Heart left ventricle (tissue), 16 donors: ENCODE results near the gene PPP1R1A. TPM values are rescaled to one million over a fixed set of nuclear protein-coding genes. Genes with fewer than 3 reads are reported as not detected.

Experiments used
- ATAC-seq, 4 donors: fragments of 200-7000 bp; cut with Tn5 transposase; one replicate each; pipeline ENCODE4 v1.9.1; 2020 to 2022; ENCODE audit warnings: moderate library complexity in 4 of 4, mild to moderate bottlenecking in 3 of 4, moderate number of reproducible peaks in 1 of 4
- DNase-seq, 5 donors: peaks; one replicate each; pipeline ENCODE4 v3.0.0-alpha.2; 2020
- H3K27ac ChIP-seq, 12 donors: fragments of 200-600 bp; sonication (generic) in 4 of 12; one replicate each; pipeline versions ENCODE4 v1.5.0 to v1.8.0; 2016 to 2022; ENCODE audit warnings: mild to moderate bottlenecking in 2 of 12
- H3K27me3 ChIP-seq, 9 donors: fragments of 200-600 bp; sonication (generic) in 2 of 9; one replicate each; pipeline versions ENCODE4 v1.5.1 to v1.8.0; 2016 to 2022; ENCODE audit warnings: mild to moderate bottlenecking in 3 of 9
- H3K36me3 ChIP-seq, 9 donors: fragments of 200-600 bp; sonication (generic) in 2 of 9; one replicate each; pipeline versions ENCODE4 v1.5.0 to v1.8.0; 2018 to 2022; ENCODE audit warnings: mild to moderate bottlenecking in 2 of 9
- H3K4me1 ChIP-seq, 12 donors: fragments of 200-600 bp; sonication (generic) in 4 of 12; one replicate each; pipeline versions ENCODE4 v1.5.0 to v1.8.0; 2016 to 2022; ENCODE audit warnings: mild to moderate bottlenecking in 3 of 12
- H3K4me3 ChIP-seq, 12 donors: fragments of 200-600 bp; sonication (generic) in 4 of 12; one replicate each; pipeline versions ENCODE4 v1.5.0 to v1.8.0; 2017 to 2022; ENCODE audit warnings: mild to moderate bottlenecking in 9 of 12, moderate library complexity in 4 of 12
- H3K9me3 ChIP-seq, 12 donors: fragments of 200-600 bp; sonication (generic) in 4 of 12; one replicate each; pipeline versions ENCODE4 v1.5.0 to v1.8.0; 2016 to 2022; ENCODE audit warnings: mild to moderate bottlenecking in 1 of 12
- CTCF ChIP-seq, 12 donors: fragments of 200-600 bp; sonication (generic) in 4 of 12; IDR thresholded peaks; one replicate each; pipeline versions ENCODE4 v1.5.0 to v1.8.0; 2018 to 2022; ENCODE audit warnings: antibody characterized with exemption in 12 of 12, mild to moderate bottlenecking in 5 of 12
- POLR2A ChIP-seq, 2 donors: fragments of 450-650 bp; IDR thresholded peaks; one replicate each; pipeline ENCODE4 v1.6.1; 2017; ENCODE audit warnings: antibody characterized with exemption in 2 of 2, mild to moderate bottlenecking in 2 of 2, moderate library complexity in 2 of 2
- WGBS, 4 donors: extraction: QIAGEN DNeasy Blood & Tissue Kit in 2 of 4; methylation state at CpG; one replicate each; pipeline versions ENCODE4 v1.1.5 to v1.1.7; 2013 to 2018; 5-methylcytosine and 5-hydroxymethylcytosine counted together
- intact Hi-C, 10 donors: fragments of 100-400 bp; cut with DNase I; formaldehyde crosslinking; loops; one replicate each; pipeline versions ENCODE4 v1.11.1 to v1.14.2; 2022
- polyA plus RNA-seq, 2 donors: library from polyadenylated mRNA; stranded (reverse); fragments of 200-250 nt; gene quantifications; one replicate each; pipeline ENCODE4 v1.2.3, GENCODE V29; 2013
- total RNA-seq, 9 donors: library from RNA; depleted of rRNA in 2 of 9; stranded (reverse); fragments of >200 nt in 2 of 9; fragmentation: NEBNext Ultra II Directional in 3 of 9; extraction: Animal tissue kit (Norgen Biotek cat#: 25700) in 3 of 9; gene quantifications; one replicate each; pipeline versions ENCODE4 v1.1.0 to v1.2.4, GENCODE V29; 2016 to 2023
- donor health status: ischemic (EF 13 %, LVEDD 7.1; RV severe dilation, severe dysfunction).
- donor health status: healthy with polysubstance abuse.
- donor health status: DM: no; HTN: yes; CAD: no.
- donor health status: DM: no; HTN: no; CAD: no.
- donor health status: ischemic (EF 25% LVEDD 6.9; RV normal size, moderate dysfunction).
- donor health status: ischemic (EF 25% LVEDD 5.7; RV mildly dilated, moderate dysfunction).
- donor health status: healthy.
- donor health status: DM: yes; HTN: yes; CAD: no.
- donor health status: ischemic (EF 35%, LVEDD 5.7; RV mildly dilated, moderate dysfunction).
- donor health status: nonischemic (EF 11% LVEDD 7.7; RV severe dilation, severe dysfunction).
- donor health status: DM: yes; HTN: yes; CAD: no.
- donor health status: PGD.
- donor health status: ischemic (EF 29% LVEDD 5.4; RV normal size, mild dysfunction).
- donor health status: nonischemic (EF 23%, LVEDD 6.1; RV moderate dilation, normal function).

The PPP1R1A gene
- total and polyA plus RNA-seq, 11 donors = 25.5 to 181 (median 60.9) TPM

GRCh38 chr12:54535474-54535873 lies 53.0 kb downstream of the PPP1R1A start:
- no peak overlapping the region for H3K4me3 ChIP-seq
- no peak for DNase-seq
- peaks cover 0 to 17% (median 0%) of the 10 kb centered on the region in 9 donors for H3K27me3 ChIP-seq
- H3K36me3 ChIP-seq = peaks cover 0 to 100% (median 0%) of the 10 kb centered on the region in 9 donors
- H3K4me1 ChIP-seq = no peaks in the 10 kb centered on the region
- no peaks in the 10 kb centered on the region for H3K9me3 ChIP-seq
- no peak for ATAC-seq
- no peak for TF ChIP-seq POLR2A (IDR thresholded peaks at IDR 0.05)
- TF ChIP-seq CTCF (IDR thresholded peaks at IDR 0.05) = no peak
- intact Hi-C loops = no loop called here
- no peak overlapping the region for H3K27ac ChIP-seq

GRCh38 chr12:54529581-54529980 lies 58.9 kb downstream of the PPP1R1A start:
- peaks cover 0 to 21% (median 0%) of the 10 kb centered on the region in 9 donors for H3K27me3 ChIP-seq

More at GRCh38 chr12:54529581-54529980, 58.9 kb downstream of the PPP1R1A start:
- WGBS, 4 donors = 83 to 93% (median 85%) methylated on average over 4 of the region's 4 CpGs
- Histone ChIP-seq H3K4me3 (no peak overlapping the region), H3K9me3 (no peaks in the 10 kb centered on the region), H3K4me1 (peaks cover 0 to 11% (median 0%) of the 10 kb centered on the region in 12 donors), H3K36me3 (peaks cover 0 to 98% (median 0%) of the 10 kb centered on the region in 9 donors), H3K27ac (no peak overlapping the region)
- TF ChIP-seq POLR2A (IDR thresholded peaks at IDR 0.05) = no peak
- TF ChIP-seq CTCF (IDR thresholded peaks at IDR 0.05) = no peak
- no peak for ATAC-seq
- no peak for DNase-seq
- intact Hi-C loops = loop anchor here in 2 of 10 donors (5.0 kb wide), 2 partner anchors 48 to 428 kb away; no protein-coding TSS in a partner anchor

Other genes starting within 250 kb of the PPP1R1A start
- gene GPR84, start 224.2 kb downstream of the PPP1R1A start, total RNA-seq = 1 to 10 TPM in 2 of 9 donors, under 1 TPM in 2, not detected in 5; 0.21 to 4.4 (median 0.94) TPM
- under 1 TPM in 1 of 2 donors, not detected in 1; 0.37 TPM for gene GPR84, start 224.2 kb downstream of the PPP1R1A start, polyA plus RNA-seq
- gene ZNF385A, start 203.9 kb downstream of the PPP1R1A start, total RNA-seq = 10 to 100 TPM in 4 of 9 donors, 1 to 10 TPM in 5; 3.6 to 22.7 (median 6.7) TPM
- 1 to 10 TPM; 5.3 TPM for gene ZNF385A, start 203.9 kb downstream of the PPP1R1A start, polyA plus RNA-seq
- gene ITGA5, start 169.4 kb downstream of the PPP1R1A start, total RNA-seq = 100 to 1,000 TPM in 2 of 9 donors, 10 to 100 TPM in 7; 41.6 to 128 (median 55.0) TPM
- 100 to 1,000 TPM in 1 of 2 donors, 10 to 100 TPM in 1; 33.2 to 301 TPM for gene ITGA5, start 169.4 kb downstream of the PPP1R1A start, polyA plus RNA-seq
- 1 to 10 TPM in 1 of 9 donors, not detected in 8; 1.2 TPM for gene GTSF1, start 115.1 kb downstream of the PPP1R1A start, total RNA-seq
- gene GTSF1, start 115.1 kb downstream of the PPP1R1A start, polyA plus RNA-seq = under 1 TPM in 1 of 2 donors, not detected in 1; 0.39 TPM
- gene NCKAP1L, start 90.9 kb downstream of the PPP1R1A start, total RNA-seq = 10 to 100 TPM in 2 of 9 donors, 1 to 10 TPM in 7; 2.4 to 66.3 (median 5.4) TPM
- 1 to 10 TPM in 1 of 2 donors, under 1 TPM in 1; 0.88 to 2.1 TPM for gene NCKAP1L, start 90.9 kb downstream of the PPP1R1A start, polyA plus RNA-seq
- gene PDE1B, start 39.1 kb downstream of the PPP1R1A start, total RNA-seq = 1 to 10 TPM; 1.4 to 8.8 (median 3.5) TPM
- gene PDE1B, start 39.1 kb downstream of the PPP1R1A start, polyA plus RNA-seq = 1 to 10 TPM; 2.3 to 5.2 TPM
- not detected for gene LACRT, start 46.2 kb upstream of the PPP1R1A start, total RNA-seq
- not detected for gene LACRT, start 46.2 kb upstream of the PPP1R1A start, polyA plus RNA-seq
- gene DCD, start 59.7 kb upstream of the PPP1R1A start, total RNA-seq = not detected
- not detected for gene DCD, start 59.7 kb upstream of the PPP1R1A start, polyA plus RNA-seq